ENCODE data around the gene WNT9B. TPM values are rescaled to one million over a fixed set of nuclear protein-coding genes. Genes with fewer than 3 reads are reported as not detected.

WNT9B gene
- total and polyA plus RNA-seq, 2 experiments from 2014 or later, result 0.17 TPM; not detected in 1

- H3K4me2 ChIP-seq, result no peak overlapping the region
- no peak for TF ChIP-seq EZH2phosphoT487 (IDR thresholded peaks at IDR 0.05; ENCODE audit: unreplicated experiment)
- no peak for TF ChIP-seq ZNF462 (CRISPR knock-in tag; IDR thresholded peaks at IDR 0.05)
- no peak for TF ChIP-seq CTCF (conservative IDR thresholded peaks at IDR 0.05; ENCODE audit: low read depth in 2 of 2)
- TF ChIP-seq ETS1 (IDR thresholded peaks at IDR 0.05), result no peak
- no peak for TF ChIP-seq STAT1 (IDR thresholded peaks at IDR 0.05; ENCODE audit: unreplicated experiment)
- no peak for TF ChIP-seq CREB1 (CRISPR knock-in tag; IDR thresholded peaks at IDR 0.05; ENCODE audit: low read depth)
- TF ChIP-seq ZNF331 (CRISPR knock-in tag; IDR thresholded peaks at IDR 0.05; ENCODE audit: low read depth), result no peak
- no peak for TF ChIP-seq POLR2AphosphoS5 (IDR thresholded peaks at IDR 0.05; ENCODE audit: low read depth)
- no peak for TF ChIP-seq REST (IDR thresholded peaks at IDR 0.05; ENCODE audit: unreplicated experiment)
- Mint-ChIP-seq H3K27me3 (ENCODE audit: insufficient read depth, low read depth, poor library complexity) (peaks cover 5% of the 10 kb centered on the region), H3K4me1 (peaks cover 5% of the 10 kb centered on the region; the same call in 2 of the 3 replicates), H3K36me3 (ENCODE audit: low read depth) (no peaks in the 10 kb centered on the region; the same call in 2 of the 3 replicates), H3K4me3 (no peak overlapping the region), H3K9me3 (no peaks in the 10 kb centered on the region), H3K27ac (no peak overlapping the region)
- H4K20me1 ChIP-seq (replicated peaks; ENCODE audit: insufficient read depth), result no peaks in the 10 kb centered on the region
- DNase-seq (ENCODE audit: low spot score), result no peak
- H2AFZ ChIP-seq, result no peak overlapping the region
- no peak overlapping the region for H3K27ac ChIP-seq (ENCODE audit: low read depth)
- no peaks in the 10 kb centered on the region for H3K9me2 ChIP-seq (ENCODE audit: insufficient read depth)
- H3K79me2 ChIP-seq (replicated peaks; ENCODE audit: insufficient read depth), result no peaks in the 10 kb centered on the region
- no peaks in the 10 kb centered on the region for H3K36me3 ChIP-seq (ENCODE audit: insufficient read depth)
- no peak for ATAC-seq
- no peaks in the 10 kb centered on the region for H3K4me1 ChIP-seq (ENCODE audit: insufficient read depth)
- H3K4me3 ChIP-seq, result no peak overlapping the region
- no peaks in the 10 kb centered on the region for H3F3A ChIP-seq (replicated peaks; ENCODE audit: low read depth)
- no peaks in the 10 kb centered on the region for H3K27me3 ChIP-seq (ENCODE audit: insufficient read depth)
Observed at GRCh38 chr17:46916211-46916610, 64.8 kb downstream of the WNT9B start.

All from GM23338 (cell line).